Measurements from ENCODE around the gene PCDHA7.

PCDHA7 gene

DNA sequence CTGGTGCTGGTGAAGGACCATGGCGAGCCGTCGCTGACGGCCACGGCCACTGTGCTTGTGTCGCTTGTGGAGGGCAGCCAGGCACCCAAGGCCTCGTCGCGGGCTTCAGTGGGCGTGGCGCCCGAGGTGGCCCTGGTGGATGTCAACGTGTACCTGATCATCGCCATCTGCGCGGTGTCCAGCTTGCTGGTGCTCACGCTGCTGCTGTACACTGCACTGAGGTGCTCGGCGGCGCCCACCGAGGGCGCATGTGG, 23.8 kb downstream of the PCDHA7 start:
- TF ChIP-seq, protein P1, sequence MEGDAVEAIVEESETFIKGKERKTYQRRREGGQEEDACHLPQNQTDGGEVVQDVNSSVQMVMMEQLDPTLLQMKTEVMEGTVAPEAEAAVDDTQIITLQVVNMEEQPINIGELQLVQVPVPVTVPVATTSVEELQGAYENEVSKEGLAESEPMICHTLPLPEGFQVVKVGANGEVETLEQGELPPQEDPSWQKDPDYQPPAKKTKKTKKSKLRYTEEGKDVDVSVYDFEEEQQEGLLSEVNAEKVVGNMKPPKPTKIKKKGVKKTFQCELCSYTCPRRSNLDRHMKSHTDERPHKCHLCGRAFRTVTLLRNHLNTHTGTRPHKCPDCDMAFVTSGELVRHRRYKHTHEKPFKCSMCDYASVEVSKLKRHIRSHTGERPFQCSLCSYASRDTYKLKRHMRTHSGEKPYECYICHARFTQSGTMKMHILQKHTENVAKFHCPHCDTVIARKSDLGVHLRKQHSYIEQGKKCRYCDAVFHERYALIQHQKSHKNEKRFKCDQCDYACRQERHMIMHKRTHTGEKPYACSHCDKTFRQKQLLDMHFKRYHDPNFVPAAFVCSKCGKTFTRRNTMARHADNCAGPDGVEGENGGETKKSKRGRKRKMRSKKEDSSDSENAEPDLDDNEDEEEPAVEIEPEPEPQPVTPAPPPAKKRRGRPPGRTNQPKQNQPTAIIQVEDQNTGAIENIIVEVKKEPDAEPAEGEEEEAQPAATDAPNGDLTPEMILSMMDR (IDR thresholded peaks at IDR 0.05; ENCODE audit: low read length), result no peak
- no peak for TF ChIP-seq EZH2 (IDR thresholded peaks at IDR 0.05; ENCODE audit: borderline replicate concordance, low read length)
- no peaks in the 10 kb centered on the region for H3K4me1 ChIP-seq (ENCODE audit: insufficient read depth, low read length, severe bottlenecking)
- no peak overlapping the region for H3K4me3 ChIP-seq (ENCODE audit: low read depth, low read length, poor library complexity, severe bottlenecking)
- H3K9me2 ChIP-seq (ENCODE audit: low read depth, low read length), result no peaks in the 10 kb centered on the region; the same call in 1 of the 2 replicates
- H3K79me2 ChIP-seq (ENCODE audit: insufficient read depth, low read length), result no peaks in the 10 kb centered on the region
- no peak overlapping the region for H3K4me2 ChIP-seq (ENCODE audit: low read length)
- no peak overlapping the region for H3K27ac ChIP-seq (ENCODE audit: low read depth, low read length, poor library complexity, severe bottlenecking)
- no peak overlapping the region for H2AFZ ChIP-seq (ENCODE audit: low read length)
- H3F3A ChIP-seq (ENCODE audit: insufficient read depth, low read length), result no peaks in the 10 kb centered on the region
- no peaks in the 10 kb centered on the region for H4K20me1 ChIP-seq (ENCODE audit: insufficient read depth, low read length)
- H3K9me3 ChIP-seq (ENCODE audit: low read length), result no peaks in the 10 kb centered on the region
- no peaks in the 10 kb centered on the region for H3K36me3 ChIP-seq (ENCODE audit: insufficient read depth, low read length)
- no peak overlapping the region for H3K9ac ChIP-seq (ENCODE audit: low read length)
- H3K27me3 ChIP-seq (ENCODE audit: insufficient read depth, low read length), result no peaks in the 10 kb centered on the region

DNA sequence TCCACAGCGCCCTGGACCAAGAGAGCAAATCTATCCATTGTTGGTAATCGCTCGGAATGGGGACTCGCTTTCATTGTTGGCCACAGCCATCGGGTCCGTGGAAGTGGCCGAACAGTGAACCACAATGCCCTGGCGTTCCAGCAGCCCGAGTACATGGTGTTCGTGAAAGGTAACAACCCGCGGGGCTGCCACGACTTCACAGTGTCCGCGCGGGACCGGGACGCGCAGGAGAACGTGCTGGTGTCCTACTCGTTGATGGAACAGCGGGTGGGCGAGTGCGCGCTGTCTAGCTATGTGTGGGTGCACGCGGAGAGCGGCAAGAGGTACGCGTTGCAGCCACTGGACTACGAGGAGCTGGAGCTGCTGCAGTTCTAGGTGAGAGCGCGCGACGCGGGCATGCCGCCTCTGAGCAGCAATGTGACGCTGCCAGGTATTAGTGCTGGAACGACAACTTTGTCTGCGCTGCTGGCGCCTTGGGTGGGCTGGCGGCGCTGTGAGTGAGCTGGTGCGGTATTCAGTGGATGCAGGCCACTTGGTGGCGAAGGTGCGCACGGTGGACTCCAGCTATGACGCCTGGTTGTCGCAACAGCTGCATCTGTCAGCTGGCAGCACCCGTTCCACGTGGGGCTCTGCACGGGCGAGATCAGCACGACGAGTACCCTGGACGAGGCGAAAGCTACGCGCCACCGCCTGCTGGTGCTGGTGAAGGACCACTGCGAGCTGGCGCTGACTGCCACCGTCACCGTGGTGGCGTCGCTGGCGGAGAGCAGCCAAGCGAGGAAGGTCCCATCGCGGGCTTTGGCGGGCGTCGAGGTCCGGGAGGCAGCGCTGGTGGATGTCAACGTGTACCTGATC, 28.6 kb downstream of the PCDHA7 start:
- H3K9me2 ChIP-seq (ENCODE audit: low read depth, low read length), result no peaks in the 10 kb centered on the region; the same call in 1 of the 2 replicates
- H3K36me3 ChIP-seq (ENCODE audit: insufficient read depth, low read length), result no peaks in the 10 kb centered on the region
- no peak overlapping the region for H3K9ac ChIP-seq (ENCODE audit: low read length)
- no peak overlapping the region for H2AFZ ChIP-seq (ENCODE audit: low read length)
- no peaks in the 10 kb centered on the region for H3K27me3 ChIP-seq (ENCODE audit: insufficient read depth, low read length)
- no peaks in the 10 kb centered on the region for H3K79me2 ChIP-seq (ENCODE audit: insufficient read depth, low read length)
- no peaks in the 10 kb centered on the region for H3K4me1 ChIP-seq (ENCODE audit: insufficient read depth, low read length, severe bottlenecking)
- no peaks in the 10 kb centered on the region for H3K9me3 ChIP-seq (ENCODE audit: low read length)
- no peaks in the 10 kb centered on the region for H4K20me1 ChIP-seq (ENCODE audit: insufficient read depth, low read length)
- TF ChIP-seq, protein P1 (IDR thresholded peaks at IDR 0.05; ENCODE audit: low read length), result no peak
- no peak for TF ChIP-seq EZH2 (IDR thresholded peaks at IDR 0.05; ENCODE audit: borderline replicate concordance, low read length)
- no peak overlapping the region for H3K4me3 ChIP-seq (ENCODE audit: low read depth, low read length, poor library complexity, severe bottlenecking)
- no peak overlapping the region for H3K27ac ChIP-seq (ENCODE audit: low read depth, low read length, poor library complexity, severe bottlenecking)
- no peak overlapping the region for H3K4me2 ChIP-seq (ENCODE audit: low read length)
- no peaks in the 10 kb centered on the region for H3F3A ChIP-seq (ENCODE audit: insufficient read depth, low read length)

DNA sequence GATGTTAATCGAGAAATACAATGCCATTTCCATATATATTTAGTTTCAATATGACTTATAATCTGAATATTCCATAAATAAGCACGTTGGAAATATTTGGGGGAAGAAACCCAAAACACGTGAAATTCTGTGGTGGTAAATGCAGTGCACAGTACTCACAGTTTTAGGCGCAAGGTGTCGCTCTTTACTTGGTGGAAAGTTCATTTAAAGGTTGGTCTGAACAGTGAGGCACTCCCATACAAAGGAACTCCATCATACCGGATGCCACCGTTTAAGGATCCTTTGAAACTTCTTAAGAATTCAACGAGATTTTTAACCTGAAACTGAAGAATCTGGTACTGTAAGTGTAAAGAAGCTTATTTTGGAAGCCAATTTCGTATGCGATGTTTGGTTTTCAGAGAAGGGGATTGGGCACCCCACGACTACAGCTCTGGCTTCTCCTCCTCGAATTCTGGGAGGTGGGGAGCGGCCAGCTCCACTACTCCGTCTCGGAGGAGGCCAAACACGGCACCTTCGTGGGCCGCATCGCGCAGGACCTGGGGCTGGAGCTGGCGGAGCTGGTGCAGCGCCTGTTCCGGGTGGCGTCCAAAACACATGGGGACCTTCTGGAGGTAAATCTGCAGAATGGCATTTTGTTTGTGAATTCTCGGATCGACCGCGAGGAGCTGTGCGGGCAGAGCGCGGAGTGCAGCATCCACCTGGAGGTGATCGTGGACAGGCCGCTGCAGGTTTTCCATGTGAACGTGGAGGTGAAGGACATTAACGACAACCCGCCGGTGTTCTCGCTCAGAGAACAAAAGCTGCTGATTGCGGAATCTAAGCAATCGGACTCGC, 34.9 kb downstream of the PCDHA7 start, which contains the start of gene PCDHA11:
Gene PCDHA11 (plus strand): TSS at position 237 of the 834 bp plus-strand sequence. CDS start 147 bp downstream, at position 384.
- no peaks in the 10 kb centered on the region for H3K27me3 ChIP-seq (ENCODE audit: insufficient read depth, low read length)
- H3K9ac ChIP-seq (ENCODE audit: low read length), result no peak within 1 kb of the TSS
- H2AFZ ChIP-seq (ENCODE audit: low read length), result no peak within 1 kb of the TSS
- no peaks in the 10 kb centered on the region for H3K4me1 ChIP-seq (ENCODE audit: insufficient read depth, low read length, severe bottlenecking)
- no peaks in the 10 kb centered on the region for H3F3A ChIP-seq (ENCODE audit: insufficient read depth, low read length)
- no peaks in the 10 kb centered on the region for H3K79me2 ChIP-seq (ENCODE audit: insufficient read depth, low read length)
- no peak for TF ChIP-seq EZH2 (IDR thresholded peaks at IDR 0.05; ENCODE audit: borderline replicate concordance, low read length)
- TF ChIP-seq, protein P1 (IDR thresholded peaks at IDR 0.05; ENCODE audit: low read length), result no peak
- no peaks in the 10 kb centered on the region for H4K20me1 ChIP-seq (ENCODE audit: insufficient read depth, low read length)
- H3K27ac ChIP-seq (ENCODE audit: low read depth, low read length, poor library complexity, severe bottlenecking), result no peak within 1 kb of the TSS
- no peak within 1 kb of the TSS for H3K4me2 ChIP-seq (ENCODE audit: low read length)
- H3K9me3 ChIP-seq (ENCODE audit: low read length), result no peaks in the 10 kb centered on the region
- H3K9me2 ChIP-seq (ENCODE audit: low read depth, low read length), result no peaks in the 10 kb centered on the region
- no peaks in the 10 kb centered on the region for H3K36me3 ChIP-seq (ENCODE audit: insufficient read depth, low read length)
- no peak within 1 kb of the TSS for H3K4me3 ChIP-seq (ENCODE audit: low read depth, low read length, poor library complexity, severe bottlenecking)

All from OCI-LY1 (cell line).